H1 (cell line): ENCODE data around the gene ARNT2.

ENCODE experiments used
- ATF3 ChIP-seq: IDR thresholded peaks from 2 replicates; pipeline ENCODE4 v1.6.1; 2011; ENCODE audit warnings: low read depth, mild to moderate bottlenecking, low read length; ENCODE audit not compliant: insufficient read depth
- POLR2A ChIP-seq, 2 experiments: IDR thresholded peaks; 1 replicate in 1 of 2; 2 replicates in 1 of 2; pipeline ENCODE4 v1.6.1; 2011; ENCODE audit warnings: low read depth in 2 of 2, low read length in 2 of 2, mild to moderate bottlenecking in 2 of 2; ENCODE audit errors: control extremely low read depth in 1 of 2
- TF ChIP-seq, protein P1 (sequence below): IDR thresholded peaks from 2 replicates; pipeline ENCODE4 v1.6.1; 2012; ENCODE audit warnings: inconsistent platforms

DNA sequence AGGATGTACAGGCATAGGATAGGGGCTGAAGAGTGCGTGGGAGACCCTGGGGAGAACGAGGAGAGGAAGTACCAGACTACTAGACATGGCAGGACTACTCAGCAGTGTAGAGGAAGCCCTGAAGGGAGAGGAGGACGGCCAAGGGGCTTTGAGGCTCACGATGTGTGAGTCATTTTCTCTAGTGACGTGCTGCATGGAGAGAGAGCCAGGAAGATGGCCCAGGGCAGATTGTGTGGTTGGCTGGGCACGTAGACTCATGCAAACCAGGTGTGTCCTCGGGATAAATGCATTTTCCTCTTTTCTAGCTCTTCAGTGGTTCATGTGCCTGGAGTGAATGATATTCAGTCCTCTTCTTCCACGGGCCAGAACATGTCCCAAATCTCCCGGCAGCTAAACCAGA, 175.9 kb downstream of the ARNT2 start:
- no peak for TF ChIP-seq ATF3
- TF ChIP-seq, protein P1, sequence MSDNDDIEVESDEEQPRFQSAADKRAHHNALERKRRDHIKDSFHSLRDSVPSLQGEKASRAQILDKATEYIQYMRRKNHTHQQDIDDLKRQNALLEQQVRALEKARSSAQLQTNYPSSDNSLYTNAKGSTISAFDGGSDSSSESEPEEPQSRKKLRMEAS: no peak
- TF ChIP-seq POLR2A (IDR thresholded peaks at IDR 0.05; ENCODE audit: control extremely low read depth in 1 of 2, low read depth in 2 of 2, low read length in 2 of 2): no peak
